ENCODE measurements around the gene RNF168.
"Not testable (repeated sequence)": the region's sequence is repeated elsewhere in the genome, so short reads cannot be mapped to it uniquely, and the experiment has no call there.

RNF168 gene

GRCh38 chr3:196458063-196458462 lies 45.5 kb downstream of the RNF168 start:
- H3K27me3 Mint-ChIP-seq = no peaks in the 10 kb centered on the region
- DNase-seq (no peak), ATAC-seq (no peak)
- H3K4me3 Mint-ChIP-seq = no peak overlapping the region
- no peak overlapping the region for H3K27ac Mint-ChIP-seq
- H3K9me3 Mint-ChIP-seq = peaks cover 10 to 12% of the 10 kb centered on the region in 2 donors
- no peaks in the 10 kb centered on the region for H3K4me1 Mint-ChIP-seq

- ATAC-seq (peak; percentile 33), DNase-seq (peak in 1 of 2 donors; percentile 32)
- not testable (repeated sequence) for H3K27ac Mint-ChIP-seq, H3K4me1 Mint-ChIP-seq, H3K9me3 Mint-ChIP-seq, H3K4me3 Mint-ChIP-seq, H3K27me3 Mint-ChIP-seq
These were observed 46.1 kb downstream of the RNF168 start for GRCh38 chr3:196457470-196457869.

- no peak for ATAC-seq
These were observed 48.6 kb downstream of the RNF168 start for GRCh38 chr3:196454935-196455334.

GRCh38 chr3:196445391-196445790 lies 58.2 kb downstream of the RNF168 start:
- ATAC-seq, H3K27ac Mint-ChIP-seq, H3K4me3 Mint-ChIP-seq, H3K4me1 Mint-ChIP-seq, DNase-seq, H3K9me3 Mint-ChIP-seq, H3K27me3 Mint-ChIP-seq: not testable (repeated sequence)

More at GRCh38 chr3:196454935-196455334, 48.6 kb downstream of the RNF168 start:
- Mint-ChIP-seq H3K27ac (no peak overlapping the region), H3K9me3 (no peaks in the 10 kb centered on the region), H3K27me3 (no peaks in the 10 kb centered on the region), H3K4me1 (no peaks in the 10 kb centered on the region), H3K4me3 (no peak overlapping the region)
- DNase-seq = no peak

- no peaks in the 10 kb centered on the region for H3K4me1 Mint-ChIP-seq
- H3K4me3 Mint-ChIP-seq = no peak overlapping the region
- H3K27me3 Mint-ChIP-seq = no peaks in the 10 kb centered on the region
- no peak for DNase-seq
- ATAC-seq = no peak
- no peaks in the 10 kb centered on the region for H3K9me3 Mint-ChIP-seq
- no peak overlapping the region for H3K27ac Mint-ChIP-seq
These were observed 59.1 kb downstream of the RNF168 start for GRCh38 chr3:196444500-196444894.

- Mint-ChIP-seq H3K27me3 (no peaks in the 10 kb centered on the region), H3K27ac (no peak overlapping the region)
These were observed 62.9 kb downstream of the RNF168 start for GRCh38 chr3:196440696-196441095.

GRCh38 chr3:196440041-196440537 lies 63.5 kb downstream of the RNF168 start:
- no peak for DNase-seq
- H3K27me3 Mint-ChIP-seq = no peaks in the 10 kb centered on the region
- ATAC-seq = no peak
- H3K4me1 Mint-ChIP-seq = no peaks in the 10 kb centered on the region
- no peaks in the 10 kb centered on the region for H3K9me3 Mint-ChIP-seq
- no peak overlapping the region for H3K4me3 Mint-ChIP-seq
- peak overlapping the region in 1 of 2 donors; percentile 19 for H3K27ac Mint-ChIP-seq

More at GRCh38 chr3:196440696-196441095, 62.9 kb downstream of the RNF168 start:
- ATAC-seq (no peak), DNase-seq (no peak)
- Mint-ChIP-seq H3K9me3 (no peaks in the 10 kb centered on the region), H3K4me3 (no peak overlapping the region), H3K4me1 (no peaks in the 10 kb centered on the region)

GRCh38 chr3:196432137-196432879 lies 71.3 kb downstream of the RNF168 start, which contains the start of gene UBXN7:
Gene UBXN7 (minus strand): TSS chr3:196432427. CDS start chr3:196432399, 28 bp downstream.
- Mint-ChIP-seq H3K4me3 (peak within 1 kb of the TSS; percentile 88 to 93), H3K27ac (peak within 1 kb of the TSS; percentile 94 to 96), H3K9me3 (no peaks in the 10 kb centered on the region), H3K4me1 (peaks cover 17% of the 10 kb centered on the region), H3K27me3 (no peaks in the 10 kb centered on the region)
- DNase-seq = peak; percentile 94 to 95
- peak; percentile 91 for ATAC-seq

GRCh38 chr3:196431181-196432136 lies 72.1 kb downstream of the RNF168 start:
- Mint-ChIP-seq H3K9me3 (no peaks in the 10 kb centered on the region), H3K4me1 (peaks cover 17% of the 10 kb centered on the region), H3K27ac (peak overlapping the region; percentile 94 to 96), H3K27me3 (no peaks in the 10 kb centered on the region), H3K4me3 (peak overlapping the region; percentile 88 to 93)
- DNase-seq (peak; percentile 32), ATAC-seq (peak; percentile 45)

GRCh38 chr3:196428041-196428440 lies 75.5 kb downstream of the RNF168 start:
- Mint-ChIP-seq H3K9me3 (no peaks in the 10 kb centered on the region), H3K27me3 (no peaks in the 10 kb centered on the region), H3K27ac (no peak overlapping the region), H3K4me1 (peaks cover 35% of the 10 kb centered on the region), H3K4me3 (no peak overlapping the region)
- ATAC-seq (no peak), DNase-seq (no peak)

- peaks cover 47% of the 10 kb centered on the region for H3K4me1 Mint-ChIP-seq
- not testable (repeated sequence) for ATAC-seq, DNase-seq, H3K4me3 Mint-ChIP-seq, H3K9me3 Mint-ChIP-seq, H3K27ac Mint-ChIP-seq, H3K27me3 Mint-ChIP-seq
These were observed 79.1 kb downstream of the RNF168 start for GRCh38 chr3:196424421-196424820.

- Mint-ChIP-seq H3K9me3 (no peaks in the 10 kb centered on the region), H3K4me3 (no peak overlapping the region), H3K27me3 (no peaks in the 10 kb centered on the region), H3K4me1 (peaks cover 55% of the 10 kb centered on the region), H3K27ac (no peak overlapping the region)
- ATAC-seq = peak; percentile 28
- DNase-seq = no peak
These were observed 80.4 kb downstream of the RNF168 start for GRCh38 chr3:196423044-196423781.

- H3K9me3 Mint-ChIP-seq, H3K27me3 Mint-ChIP-seq, DNase-seq, H3K4me3 Mint-ChIP-seq: not testable (repeated sequence)
- Mint-ChIP-seq H3K4me1 (peaks cover 64% of the 10 kb centered on the region), H3K27ac (peak overlapping the region in 1 of 2 donors; percentile 75)
- ATAC-seq = peak; percentile 80
These were observed 81.9 kb downstream of the RNF168 start for GRCh38 chr3:196421668-196422067.

- Mint-ChIP-seq H3K4me1 (peaks cover 67% of the 10 kb centered on the region), H3K4me3 (no peak overlapping the region), H3K27me3 (no peaks in the 10 kb centered on the region), H3K27ac (no peak overlapping the region), H3K9me3 (no peaks in the 10 kb centered on the region)
- DNase-seq = no peak
- ATAC-seq = no peak
These were observed 84.2 kb downstream of the RNF168 start for GRCh38 chr3:196419386-196419785.

Data from stimulated activated naive CD8-positive, alpha-beta T cell treated with anti-CD3 and anti-CD28 coated beads, Interleukin-15, amount 100 ng/mL, for 72 hours (primary cell).